Activated CD4-positive, alpha-beta T cell treated with anti-CD3 and anti-CD28 coated beads, Interleukin-2, amount 50 U/mL, for 4 hours (primary cell): Measurements from ENCODE around the gene SKA1.
A peak's percentile ranks its signal among the peaks of the same experiment; 100 is the strongest.
"Not testable (repeated sequence)": the region's sequence is repeated elsewhere in the genome, so short reads cannot be mapped to it uniquely, and the experiment has no call there.

Source experiments
- DNase-seq, 2 experiments: peaks; one replicate each; pipeline ENCODE4 v3.0.0-alpha.2; 2020

The SKA1 gene

DNA sequence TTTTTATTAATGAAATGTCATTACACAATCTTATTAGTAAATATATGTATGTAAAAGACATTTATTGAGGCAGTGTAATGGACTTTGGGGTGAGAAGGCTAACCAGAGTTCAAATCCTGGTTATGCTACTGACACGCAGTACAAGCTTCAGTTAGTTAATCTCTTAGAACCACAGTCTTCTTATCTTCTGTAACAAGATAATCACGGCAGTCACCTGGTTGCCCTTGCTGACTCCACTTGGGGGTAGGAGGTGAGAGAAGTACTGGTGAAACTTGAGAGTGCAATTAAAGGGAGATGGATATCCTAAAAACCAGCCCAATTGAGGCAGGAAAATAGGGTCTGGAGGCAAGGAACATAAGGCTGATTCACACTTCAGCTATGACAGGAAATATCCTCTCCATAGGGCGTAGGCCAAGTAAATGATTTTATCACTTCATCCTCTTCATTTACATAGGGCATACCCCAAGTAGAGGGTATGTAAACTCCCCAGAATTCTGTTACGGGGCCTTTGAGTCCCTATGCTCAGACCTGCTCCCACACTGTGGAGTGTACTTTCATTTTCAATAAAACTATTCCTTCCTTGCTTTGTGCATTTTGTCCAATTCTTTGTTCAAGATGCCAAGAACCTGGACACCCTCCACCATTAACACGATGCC is 21.3 kb downstream of the SKA1 start:
- no peak for DNase-seq

DNA sequence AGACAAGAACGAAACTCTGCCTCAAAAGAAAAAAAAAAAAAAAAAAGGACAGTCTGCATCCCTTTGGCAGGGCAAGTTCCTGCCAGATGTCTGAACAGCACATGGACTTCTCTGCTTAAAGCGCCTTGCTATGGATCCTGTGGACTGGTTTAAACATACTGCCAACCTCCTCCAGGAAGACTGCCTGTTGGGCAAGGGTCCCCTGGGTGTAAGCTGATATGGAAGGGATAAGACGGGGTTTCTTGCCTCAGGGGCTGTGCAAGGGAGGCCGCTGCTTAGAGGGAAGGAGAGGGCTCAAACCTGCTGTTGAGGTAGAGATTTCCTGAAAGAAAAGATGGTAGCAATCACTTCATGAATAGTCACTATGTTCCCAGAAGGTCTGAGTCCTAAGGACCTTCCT is 22.2 kb downstream of the SKA1 start:
- no peak for DNase-seq

DNA sequence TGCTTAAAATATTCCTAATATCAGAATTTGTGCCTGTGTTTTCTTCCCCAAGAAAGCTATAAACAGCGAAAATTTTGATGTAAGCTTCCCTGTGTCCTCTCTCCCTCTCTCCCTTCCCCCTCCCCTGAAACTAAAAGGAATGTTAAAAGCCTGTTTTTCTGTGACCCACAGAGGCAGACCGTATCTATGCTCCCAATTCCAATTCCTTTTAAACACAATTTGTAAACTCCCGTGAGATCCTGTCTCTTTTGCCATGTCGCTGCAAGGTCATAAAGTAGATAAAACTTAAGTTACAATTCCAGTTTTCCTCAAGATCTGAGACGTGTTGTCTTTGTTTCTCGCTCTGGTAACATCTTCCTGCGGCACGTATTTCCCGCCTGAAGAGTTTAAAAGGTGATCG is 23.3 kb downstream of the SKA1 start:
- DNase-seq = no peak

DNA sequence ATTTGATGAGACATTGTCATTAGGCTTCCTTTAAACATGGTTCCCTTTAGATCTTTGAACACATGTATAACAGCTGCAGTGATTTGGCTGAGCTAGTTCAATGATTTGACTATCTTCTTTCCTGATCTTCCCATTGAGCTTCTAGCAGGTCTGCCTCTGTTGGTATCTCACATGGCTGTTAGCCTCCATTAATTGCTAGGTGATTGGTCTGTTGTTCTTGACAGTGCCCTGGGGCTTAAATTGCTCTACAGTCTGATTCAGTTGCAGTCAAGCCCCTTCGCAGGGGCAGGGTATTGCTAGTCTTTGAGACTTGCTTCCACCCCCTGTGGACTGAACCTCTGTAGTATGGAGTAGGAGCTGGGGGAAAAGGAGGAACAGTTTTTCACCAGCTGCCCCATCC is 24.1 kb downstream of the SKA1 start:
- no peak for DNase-seq

DNA sequence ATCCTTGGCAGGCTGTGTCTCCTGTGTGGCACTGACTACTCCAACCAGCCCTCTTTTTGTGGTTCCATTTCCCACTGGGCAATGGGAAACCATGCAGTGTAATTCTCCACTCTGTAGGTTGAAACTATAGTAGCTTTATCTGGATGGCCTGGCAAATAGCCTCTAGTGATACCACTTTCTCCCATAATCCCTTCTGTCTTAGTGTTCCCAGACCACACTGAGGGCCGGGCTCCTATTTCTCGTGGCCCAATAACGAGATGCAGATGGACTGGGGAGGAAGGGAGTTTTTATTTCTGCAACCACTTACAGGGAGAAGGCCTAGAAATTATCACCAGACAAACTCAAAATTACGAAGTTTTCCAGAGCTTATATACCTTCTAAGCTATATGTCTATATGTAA is 24.7 kb downstream of the SKA1 start:
- no peak for DNase-seq

DNA sequence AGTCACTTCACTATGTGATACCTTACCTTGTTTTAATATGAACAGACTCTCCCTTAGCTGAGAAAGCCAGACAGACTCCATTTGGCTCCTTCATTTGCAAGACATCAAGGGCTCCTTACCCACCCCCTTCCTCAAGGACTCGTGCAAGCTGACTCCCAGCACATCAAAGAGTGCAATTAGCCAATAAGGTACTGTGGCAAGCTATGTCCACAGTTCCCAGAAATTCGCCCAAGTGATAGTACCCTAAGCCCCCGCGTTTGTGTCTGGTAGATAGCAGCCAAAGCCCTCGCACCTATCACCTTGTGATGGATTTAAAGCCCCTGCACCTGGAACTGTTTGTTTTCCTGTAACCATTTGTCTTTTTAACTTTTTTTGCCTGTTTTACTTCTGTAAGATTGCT is 25.6 kb downstream of the SKA1 start:
- DNase-seq = not testable (repeated sequence)

DNA sequence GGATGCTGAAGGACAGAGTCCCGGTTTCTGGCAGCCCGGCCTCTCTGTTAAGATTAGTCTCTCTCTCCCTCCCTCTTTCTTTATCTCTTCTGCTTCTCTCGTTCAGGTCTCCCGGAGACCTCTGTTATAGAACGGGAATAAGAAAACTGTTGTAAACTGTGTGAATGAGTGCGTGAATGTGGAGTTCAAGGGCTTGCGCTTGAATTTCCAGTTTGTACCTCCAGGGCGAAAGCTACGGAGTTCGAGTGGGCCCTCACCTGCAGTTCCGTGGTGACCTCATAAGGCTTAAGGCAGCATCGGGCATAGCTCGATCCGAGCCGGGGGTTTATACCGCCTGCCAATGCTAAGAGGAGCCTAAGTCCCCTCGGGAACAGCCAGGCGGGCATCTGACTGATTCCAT is 26.4 kb downstream of the SKA1 start:
- DNase-seq = no peak

DNA sequence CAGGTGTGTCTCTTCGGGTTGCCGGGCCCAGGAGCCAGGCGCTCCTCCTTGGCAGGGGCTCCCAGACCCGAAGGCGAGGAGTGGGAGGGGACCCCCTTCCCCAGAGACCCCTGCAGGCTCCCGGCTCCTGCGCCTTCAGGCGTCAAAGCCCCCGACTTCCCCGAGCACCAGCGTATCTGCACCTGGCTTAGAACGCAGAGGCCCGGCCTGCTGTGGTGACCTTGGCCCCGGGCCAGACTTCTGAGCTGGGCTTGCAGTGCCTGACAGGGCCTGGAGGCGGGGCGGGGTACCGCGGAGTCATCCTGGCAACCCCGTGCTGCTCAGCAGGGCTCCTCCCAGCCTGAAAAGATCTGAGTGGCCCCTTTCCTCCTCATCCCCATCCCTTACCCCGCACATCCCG is 27.0 kb downstream of the SKA1 start:
- peak in 1 of 2 experiments; percentile 1 for DNase-seq

DNA sequence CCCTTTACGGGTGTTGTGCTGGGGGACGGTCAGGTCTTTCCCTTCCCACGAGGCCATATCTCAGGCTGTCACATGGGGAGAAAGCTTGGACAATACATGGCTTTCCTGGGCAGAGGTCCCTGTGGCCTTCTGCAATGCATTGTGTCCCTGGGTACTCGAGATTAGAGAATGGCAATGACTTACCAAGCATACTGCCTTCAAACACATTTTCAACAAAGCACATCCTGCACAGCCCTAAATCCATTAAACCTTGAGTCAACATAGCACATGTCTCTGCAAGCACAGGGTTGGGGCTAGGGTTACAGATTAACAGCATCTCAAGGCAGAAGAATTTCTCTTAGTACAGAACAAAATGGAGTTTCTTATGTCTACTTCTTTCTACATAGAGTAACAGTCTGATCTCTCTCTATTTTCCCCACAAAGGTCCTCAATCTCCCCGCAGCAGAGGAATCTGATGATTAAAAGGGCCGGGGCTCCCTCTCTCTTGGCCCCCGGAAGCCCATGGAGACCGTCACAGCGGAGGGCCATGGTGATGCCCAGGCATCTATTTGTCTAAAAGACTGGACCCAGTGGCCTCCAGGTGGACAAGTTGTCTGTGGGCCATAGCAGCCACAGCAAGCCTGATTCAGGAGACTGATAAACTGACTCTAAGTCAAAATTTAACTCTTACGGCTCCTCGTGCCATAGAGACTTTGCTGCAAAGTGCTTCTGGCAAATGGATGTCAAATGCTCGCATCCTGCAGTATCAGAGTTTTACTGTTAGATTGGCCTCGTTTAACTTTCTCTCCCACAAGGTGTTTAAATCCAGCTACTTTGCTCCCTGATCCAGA is 30.1 kb downstream of the SKA1 start:
- DNase-seq = not testable (repeated sequence)

DNA sequence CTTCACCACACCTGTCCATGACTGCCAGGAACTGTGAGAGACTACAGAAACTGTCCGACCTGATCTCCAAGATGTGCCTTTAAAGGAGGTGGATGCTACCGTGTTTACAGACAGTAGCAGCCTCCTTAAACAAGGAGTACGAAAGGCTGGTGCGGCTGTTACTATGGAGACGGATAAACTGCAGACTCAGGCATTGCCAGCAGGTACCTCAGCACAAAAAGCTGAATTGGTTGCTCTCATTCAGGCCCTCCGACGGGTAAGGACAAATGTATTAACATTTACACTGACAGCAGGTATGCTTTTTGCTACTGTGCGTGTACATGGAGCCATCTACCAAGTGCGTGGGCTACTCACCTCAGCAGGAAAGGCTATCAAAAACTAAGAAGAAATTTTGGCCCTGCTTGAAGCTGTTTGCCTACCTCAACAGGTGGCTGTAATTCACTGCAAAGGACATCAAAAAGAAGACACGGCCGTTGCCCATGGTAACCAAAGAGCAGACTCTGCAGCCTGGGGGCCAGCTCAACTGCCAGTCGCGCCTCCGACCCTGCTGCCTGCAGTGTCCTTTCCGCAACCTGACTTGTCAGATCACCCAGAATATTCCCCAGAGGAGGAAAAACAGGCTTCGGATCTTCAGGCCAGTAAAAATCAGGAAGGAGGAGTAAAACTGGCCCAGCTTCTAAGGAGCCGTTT is 30.9 kb downstream of the SKA1 start:
- no peak for DNase-seq

DNA sequence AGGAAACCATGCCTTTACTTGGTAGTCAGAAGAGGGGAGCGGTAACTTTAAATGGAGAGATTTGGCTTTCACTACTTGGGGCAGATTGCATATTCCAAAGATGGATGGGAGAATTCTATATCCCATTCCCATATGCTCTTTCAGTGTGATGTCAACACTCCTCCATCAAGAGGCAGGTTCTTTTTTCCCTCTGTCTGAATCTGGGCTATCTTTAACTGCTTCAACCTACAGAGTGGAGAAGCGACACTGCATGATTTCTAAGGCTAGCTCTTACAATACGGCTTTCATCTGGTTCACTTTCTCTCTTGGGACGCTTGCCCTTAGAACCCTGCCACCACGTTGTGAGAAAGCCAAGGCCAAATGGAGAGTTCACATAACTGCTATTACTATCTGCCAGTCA is 34.4 kb downstream of the SKA1 start:
- DNase-seq = no peak

DNA sequence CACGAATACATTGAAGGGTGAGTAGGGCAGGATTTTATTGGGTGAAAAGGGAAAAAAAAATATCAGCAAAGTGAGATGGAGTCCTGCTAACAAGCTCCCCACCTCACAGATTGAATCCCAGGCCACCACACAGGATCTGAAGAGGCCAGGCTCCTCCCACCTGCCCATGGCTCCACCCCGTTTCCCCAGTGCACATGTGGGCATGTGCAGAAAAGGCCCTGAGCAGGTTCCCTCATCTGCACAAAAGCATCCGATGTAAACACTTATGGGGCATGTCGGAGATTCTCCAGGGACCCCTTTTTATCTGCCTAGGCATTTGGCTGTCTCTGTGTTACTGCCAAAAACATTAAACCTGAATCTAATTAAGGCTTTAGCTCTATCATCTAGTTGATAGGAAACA is 35.2 kb downstream of the SKA1 start:
- no peak for DNase-seq

DNA sequence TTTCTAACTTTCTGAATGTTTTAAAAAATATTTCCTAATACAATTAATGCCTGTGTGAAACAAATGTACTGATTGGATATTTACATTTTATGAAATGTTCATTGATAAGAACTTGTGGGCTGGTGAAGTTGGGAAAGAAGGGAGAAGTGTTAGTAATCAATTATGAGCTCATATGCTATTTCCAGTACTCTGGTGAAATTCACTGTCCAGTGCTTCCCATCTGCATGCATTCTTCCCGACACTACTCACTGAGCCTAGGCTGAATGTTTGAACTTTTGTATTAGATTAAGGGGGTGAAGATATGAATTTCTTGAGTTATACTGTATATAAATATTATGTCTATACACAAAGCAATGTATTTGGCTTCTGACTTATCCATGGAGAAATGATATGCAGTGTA is 36.0 kb downstream of the SKA1 start:
- no peak for DNase-seq

DNA sequence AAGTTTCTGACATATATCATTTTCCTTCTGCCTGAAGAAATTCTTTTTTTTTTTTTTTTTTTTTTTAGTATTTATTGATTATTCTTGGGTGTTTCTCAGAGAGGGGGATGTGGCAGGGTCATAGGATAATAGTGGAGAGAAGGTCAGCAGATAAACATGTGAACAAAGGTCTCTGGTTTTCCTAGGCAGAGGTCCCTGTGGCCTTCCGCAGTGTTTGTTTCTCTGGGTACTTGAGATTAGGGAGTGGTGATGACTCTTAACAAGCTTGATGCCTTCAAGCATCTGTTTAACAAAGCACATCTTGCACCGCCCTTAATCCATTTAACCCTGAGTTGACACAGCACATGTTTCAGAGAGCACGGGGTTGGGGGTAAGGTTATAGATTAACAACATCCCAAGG is 42.0 kb downstream of the SKA1 start:
- not testable (repeated sequence) for DNase-seq

DNA sequence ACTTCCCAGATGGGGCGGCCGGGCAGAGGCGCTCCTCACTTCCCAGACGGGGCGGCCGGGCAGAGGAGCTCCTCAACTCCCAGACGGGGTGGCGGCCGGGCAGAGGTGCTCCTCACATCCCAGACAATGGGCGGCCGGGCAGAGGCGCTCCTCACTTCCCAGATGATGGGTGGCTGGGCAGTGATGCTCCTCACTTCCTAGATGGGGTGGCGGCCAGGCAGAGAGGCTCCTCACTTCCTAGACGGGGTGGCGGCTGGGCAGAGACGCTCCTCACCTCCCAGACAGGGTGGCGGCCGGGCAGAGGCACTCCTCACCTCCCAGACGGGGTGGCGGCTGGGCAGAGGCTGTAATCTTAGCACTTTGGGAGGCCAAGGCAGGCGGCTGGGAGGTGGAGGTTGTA is 42.9 kb downstream of the SKA1 start:
- not testable (repeated sequence) for DNase-seq

DNA sequence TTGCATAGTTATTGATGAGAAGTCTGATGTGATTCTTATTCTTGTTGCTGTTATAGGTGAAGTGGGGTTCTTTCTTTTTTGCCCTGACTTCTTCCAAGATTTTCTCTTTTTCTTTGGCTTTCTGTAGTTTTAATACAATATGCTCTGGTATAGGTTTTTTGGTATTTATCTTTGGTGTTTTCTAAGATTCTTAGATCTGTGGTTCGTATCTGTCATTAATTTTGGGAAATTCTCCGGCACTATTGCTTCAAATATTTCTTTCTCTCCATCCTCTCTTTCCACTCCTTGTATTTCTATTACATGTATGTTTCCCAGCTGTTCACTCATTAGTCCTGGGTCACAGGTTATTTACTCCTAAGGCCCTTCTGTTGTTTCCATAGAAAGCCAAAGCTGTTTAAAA is 43.8 kb downstream of the SKA1 start:
- no peak for DNase-seq

DNA sequence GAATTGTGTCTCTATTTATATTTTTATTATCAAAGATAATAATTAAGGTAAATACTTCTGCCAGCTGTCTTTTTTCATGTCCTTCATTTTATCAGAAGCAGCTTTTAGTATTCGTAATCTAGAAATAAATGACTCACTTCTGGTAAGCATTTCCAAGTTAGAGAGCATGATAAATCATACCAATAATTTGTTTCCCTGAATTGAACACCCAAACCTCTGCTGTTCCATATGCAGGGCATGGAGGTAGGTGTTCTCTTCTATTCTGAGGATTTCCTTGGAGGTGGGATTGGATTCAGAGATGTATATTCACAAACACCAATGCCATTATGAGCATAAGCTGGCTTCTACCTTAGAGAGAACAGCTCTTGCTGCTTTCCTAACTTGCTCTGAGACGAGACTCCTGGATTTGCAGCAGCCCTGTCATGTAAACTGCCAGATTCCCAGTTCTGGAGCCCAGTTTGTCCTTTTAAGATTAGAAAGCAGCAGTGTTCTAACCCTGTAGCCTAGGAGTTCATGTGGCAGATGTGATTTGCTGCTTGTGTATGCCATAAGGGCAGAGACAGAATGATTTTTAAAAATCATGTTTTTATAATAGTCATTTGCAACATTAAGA is 47.5 kb downstream of the SKA1 start:
- no peak for DNase-seq

DNA sequence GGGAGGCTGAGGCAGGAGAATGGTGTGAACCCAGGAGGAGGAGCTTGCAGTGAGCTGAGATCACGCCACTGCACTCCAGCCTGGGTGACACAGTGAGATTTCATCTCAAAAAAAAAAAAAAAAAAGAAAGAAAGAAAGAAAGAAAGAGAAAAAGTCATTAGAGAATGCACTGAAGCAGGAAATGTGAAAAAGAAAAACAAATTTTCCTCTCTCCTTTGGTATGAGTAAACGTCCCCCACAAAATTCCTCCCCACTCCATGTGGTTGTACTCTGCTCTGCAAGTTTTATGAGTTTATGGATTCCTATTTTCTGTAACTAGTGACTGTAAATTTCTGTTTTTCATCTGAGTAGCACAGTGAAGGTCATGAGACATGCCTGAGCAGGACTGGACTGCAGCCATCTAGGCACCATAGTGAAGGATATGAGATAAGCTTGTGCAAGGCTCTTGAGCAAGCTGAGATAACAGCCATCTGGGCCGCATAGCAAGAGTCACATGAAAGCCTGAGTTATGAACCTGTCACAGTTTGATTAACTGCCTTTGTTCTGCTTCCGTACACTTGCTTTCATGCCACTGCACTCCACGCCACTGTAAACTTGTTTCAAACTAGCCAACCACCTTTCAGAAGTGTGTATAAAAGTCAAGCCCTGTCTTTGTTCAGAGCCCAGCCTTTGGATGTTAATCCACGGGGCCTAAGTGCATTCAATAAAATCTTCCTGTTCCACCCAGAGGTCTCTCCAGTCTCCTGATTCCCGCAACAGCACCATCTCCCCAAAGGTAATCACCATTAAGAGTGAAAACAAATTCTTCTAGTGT is 50.2 kb downstream of the SKA1 start:
- DNase-seq = no peak

DNA sequence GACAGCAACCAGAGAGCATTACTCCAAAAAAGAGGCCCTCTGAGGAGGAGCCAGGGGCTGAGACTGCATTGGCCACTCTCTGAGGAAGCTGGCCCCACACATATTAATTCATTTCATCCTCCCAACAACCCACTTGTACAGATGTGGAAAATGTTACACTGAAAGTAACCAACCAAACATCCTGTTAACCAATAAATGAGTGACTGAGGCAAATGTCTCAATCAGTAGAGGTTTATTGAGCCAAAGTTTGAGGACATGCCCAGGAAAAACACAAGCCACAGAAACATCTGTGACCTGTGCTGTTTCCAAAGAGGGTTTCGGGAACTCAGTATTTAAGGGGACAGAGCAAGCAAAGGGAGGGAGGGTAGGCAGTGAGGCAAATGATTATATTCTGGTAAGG is 53.0 kb downstream of the SKA1 start:
- DNase-seq = no peak

DNA sequence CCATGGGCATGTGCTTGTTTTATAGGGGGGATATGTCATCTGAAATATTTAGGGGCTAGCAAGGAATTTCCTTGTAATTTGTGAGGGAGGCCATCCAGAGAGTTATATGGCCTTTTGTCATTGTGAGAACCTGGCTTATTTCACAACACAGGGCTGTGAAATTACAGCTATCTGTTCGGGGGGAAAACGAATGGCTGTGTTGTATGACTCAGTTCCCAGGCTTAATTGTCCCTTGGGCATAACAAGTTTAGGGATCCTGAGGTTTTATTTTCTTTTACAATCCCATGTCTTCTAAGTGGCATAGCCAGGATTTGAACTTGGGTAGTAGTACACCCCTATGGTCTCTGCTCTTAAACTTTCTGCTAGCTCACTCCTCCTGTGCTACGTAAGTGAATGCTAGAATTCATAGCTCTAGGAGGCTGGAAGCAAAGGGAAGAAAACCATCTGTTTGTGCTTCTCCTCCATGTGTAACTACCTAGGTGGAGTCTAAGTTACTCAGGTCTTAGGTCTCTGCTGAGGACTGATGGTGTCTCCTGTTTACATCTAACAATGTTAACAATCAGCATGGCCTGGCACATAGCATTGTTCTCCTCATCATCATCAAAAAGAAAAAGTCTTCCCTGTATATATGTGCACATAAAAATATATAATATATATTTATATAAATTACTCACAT is 53.8 kb downstream of the SKA1 start:
- DNase-seq = no peak

DNA sequence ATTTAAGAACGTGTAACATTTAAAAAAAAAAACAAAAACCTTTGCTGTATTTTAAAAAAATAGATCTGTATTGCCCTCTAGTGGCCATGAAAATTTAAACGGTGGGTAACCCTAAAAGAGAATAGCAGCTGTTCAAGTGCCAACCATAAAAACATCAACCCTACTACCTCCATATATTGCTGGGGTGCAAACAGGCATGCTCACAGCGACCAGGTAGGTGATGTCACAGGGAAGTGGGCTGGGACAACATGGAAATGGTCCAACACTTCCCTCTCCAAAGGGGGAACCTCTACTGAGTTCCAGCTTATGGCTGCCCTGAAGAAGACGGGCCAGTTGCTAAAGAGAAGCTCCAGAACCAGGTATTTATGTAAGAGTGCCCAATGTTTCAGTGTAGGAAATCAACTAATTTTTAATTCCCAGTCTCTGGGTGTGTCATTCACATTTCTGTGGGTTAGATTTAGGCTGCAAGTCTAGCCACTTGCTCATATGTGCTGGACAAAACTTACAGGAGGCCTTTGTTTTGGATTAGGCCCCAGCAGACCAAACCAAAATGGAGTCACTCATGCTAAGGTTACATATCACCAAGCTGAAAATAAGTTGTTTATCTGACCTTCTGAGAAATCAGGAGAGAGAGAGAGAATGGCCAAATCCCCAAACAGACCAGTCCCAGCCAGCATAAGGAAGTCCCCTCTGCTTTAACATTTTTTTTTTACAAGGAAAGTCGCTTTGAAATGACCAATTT is 54.5 kb downstream of the SKA1 start:
- DNase-seq = no peak
